Heart left ventricle (tissue), 13 donors: ENCODE data around the gene RANGRF.

ENCODE experiments used
- POLR2A ChIP-seq, 2 donors: fragments of 450-650 bp; IDR thresholded peaks; one replicate each; pipeline ENCODE4 v1.6.1; 2017; ENCODE audit warnings: antibody characterized with exemption in 2 of 2, mild to moderate bottlenecking in 2 of 2, moderate library complexity in 2 of 2
- TF ChIP-seq, protein P1 (sequence below), 12 donors: fragments of 200-600 bp; sonication (generic) in 4 of 12; IDR thresholded peaks; one replicate each; pipeline versions ENCODE4 v1.5.0 to v1.8.0; 2018 to 2022; ENCODE audit warnings: antibody characterized with exemption in 12 of 12, mild to moderate bottlenecking in 5 of 12
- donor health status: ischemic (EF 13 %, LVEDD 7.1; RV severe dilation, severe dysfunction).
- donor health status: DM: no; HTN: yes; CAD: no.
- donor health status: DM: no; HTN: no; CAD: no.
- donor health status: ischemic (EF 25% LVEDD 6.9; RV normal size, moderate dysfunction).
- donor health status: ischemic (EF 25% LVEDD 5.7; RV mildly dilated, moderate dysfunction).
- donor health status: ischemic (EF 35%, LVEDD 5.7; RV mildly dilated, moderate dysfunction).
- donor health status: nonischemic (EF 11% LVEDD 7.7; RV severe dilation, severe dysfunction).
- donor health status: DM: yes; HTN: yes; CAD: no.
- donor health status: PGD.
- donor health status: ischemic (EF 29% LVEDD 5.4; RV normal size, mild dysfunction).
- donor health status: nonischemic (EF 23%, LVEDD 6.1; RV moderate dilation, normal function).

DNA sequence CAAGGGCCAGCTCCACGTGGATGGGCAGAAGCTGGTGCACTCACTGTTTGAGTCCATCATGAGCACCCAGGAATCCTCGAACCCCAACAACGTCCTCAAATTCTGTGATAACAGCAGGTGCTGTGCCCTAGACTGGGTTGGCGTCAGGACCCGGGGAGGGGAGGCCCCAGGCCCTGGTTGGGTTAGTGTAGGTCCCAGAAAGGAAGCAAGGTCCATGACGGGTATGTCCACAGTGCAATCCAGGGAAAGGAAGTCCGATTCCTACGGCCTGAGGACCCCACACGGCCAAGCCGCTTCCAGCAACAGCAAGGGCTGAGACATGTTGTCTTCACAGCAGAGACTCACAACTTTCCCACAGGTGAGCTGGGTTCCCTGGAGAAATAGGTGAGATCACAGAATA is 32.2 kb upstream of the RANGRF start:
- TF ChIP-seq, protein P1, sequence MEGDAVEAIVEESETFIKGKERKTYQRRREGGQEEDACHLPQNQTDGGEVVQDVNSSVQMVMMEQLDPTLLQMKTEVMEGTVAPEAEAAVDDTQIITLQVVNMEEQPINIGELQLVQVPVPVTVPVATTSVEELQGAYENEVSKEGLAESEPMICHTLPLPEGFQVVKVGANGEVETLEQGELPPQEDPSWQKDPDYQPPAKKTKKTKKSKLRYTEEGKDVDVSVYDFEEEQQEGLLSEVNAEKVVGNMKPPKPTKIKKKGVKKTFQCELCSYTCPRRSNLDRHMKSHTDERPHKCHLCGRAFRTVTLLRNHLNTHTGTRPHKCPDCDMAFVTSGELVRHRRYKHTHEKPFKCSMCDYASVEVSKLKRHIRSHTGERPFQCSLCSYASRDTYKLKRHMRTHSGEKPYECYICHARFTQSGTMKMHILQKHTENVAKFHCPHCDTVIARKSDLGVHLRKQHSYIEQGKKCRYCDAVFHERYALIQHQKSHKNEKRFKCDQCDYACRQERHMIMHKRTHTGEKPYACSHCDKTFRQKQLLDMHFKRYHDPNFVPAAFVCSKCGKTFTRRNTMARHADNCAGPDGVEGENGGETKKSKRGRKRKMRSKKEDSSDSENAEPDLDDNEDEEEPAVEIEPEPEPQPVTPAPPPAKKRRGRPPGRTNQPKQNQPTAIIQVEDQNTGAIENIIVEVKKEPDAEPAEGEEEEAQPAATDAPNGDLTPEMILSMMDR (IDR thresholded peaks at IDR 0.05) = no peak
- TF ChIP-seq POLR2A (IDR thresholded peaks at IDR 0.05) = no peak
